T-helper 2 cell treated with Interferon-gamma antibody and Interleukin-4, amounts not matched to agents 100 ng/mL and 5 ng/mL, for 36 hours (primary cell): ENCODE measurements around the gene ANKRD33B. TPM values are rescaled to one million over a fixed set of nuclear protein-coding genes. Genes with fewer than 3 reads are reported as not detected.

Experiments used
- intact Hi-C: fragments of 100-400 bp; cut with micrococcal nuclease; formaldehyde crosslinking; loops from one replicate; pipeline ENCODE4 v1.15.1; 2023
- total RNA-seq: library from RNA; stranded (reverse); gene quantifications from 2 replicates; pipeline ENCODE4 v1.2.3, GENCODE V29; 2022

The ANKRD33B gene
- total RNA-seq, 1 donor from 2014 or later = 5.7 TPM

DNA sequence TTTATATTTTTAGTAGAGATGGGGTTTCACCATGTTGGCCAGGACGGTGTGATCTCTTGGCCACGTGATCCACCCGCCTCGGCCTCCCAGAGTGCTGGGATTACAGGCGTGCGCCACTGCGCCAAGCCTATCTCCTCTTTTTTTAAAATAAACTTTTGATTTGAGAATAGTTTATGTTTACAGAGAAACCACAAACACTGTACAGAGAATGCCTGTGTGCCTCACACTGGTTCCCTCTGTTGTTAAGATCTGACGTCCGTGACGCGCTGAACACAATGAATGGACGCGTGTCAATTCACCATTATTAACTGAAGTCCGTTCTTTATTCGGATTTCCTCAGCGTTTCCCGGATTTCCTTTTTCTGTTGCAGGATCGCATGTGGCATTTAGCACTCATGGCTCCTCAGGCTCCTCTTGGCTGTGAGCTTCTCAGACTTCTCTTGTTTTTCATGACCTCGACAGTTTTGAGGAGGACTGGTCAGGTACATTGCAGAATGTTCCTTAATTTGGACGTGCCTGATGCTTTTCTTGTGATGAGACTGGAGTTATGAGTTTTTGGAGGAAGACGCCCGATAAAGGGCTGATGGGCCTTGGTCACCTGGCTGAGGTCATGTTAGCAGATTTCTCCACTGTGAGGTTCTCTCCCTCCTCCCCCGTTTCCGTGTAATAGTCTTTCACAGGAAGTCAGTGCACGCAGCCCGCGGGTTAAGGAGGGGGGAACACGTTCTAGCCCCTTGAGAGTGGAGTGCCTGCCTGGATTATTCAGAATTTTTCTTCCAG, 69.6 kb downstream of the ANKRD33B start:
- intact Hi-C loops = loop anchor here (2.0 to 10.0 kb wide), 3 partner anchors 36 to 379 kb away; partner anchors contain the start of genes CCT5 and MARCHF6

DNA sequence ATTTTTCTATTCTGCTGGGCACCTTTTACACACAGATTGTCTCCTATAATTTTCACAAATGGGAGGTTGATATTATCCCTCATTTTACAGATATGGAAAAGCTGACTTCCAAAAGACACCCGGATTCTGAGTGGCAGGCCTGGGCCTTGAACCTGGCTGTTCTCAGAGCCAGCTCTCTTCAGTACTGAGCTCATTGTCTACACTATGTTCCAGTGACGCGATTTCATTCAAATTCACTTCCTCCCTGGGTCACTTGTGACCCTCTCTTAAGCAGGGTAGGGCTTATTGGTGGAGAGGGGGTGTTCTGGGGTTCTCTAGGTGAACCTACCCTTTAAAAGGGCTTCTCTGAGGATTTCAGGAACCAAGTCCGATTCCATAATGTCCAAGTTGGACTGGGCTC, 70.2 kb downstream of the ANKRD33B start:
- intact Hi-C loops = loop anchor here (2.0 to 10.0 kb wide), 3 partner anchors 37 to 379 kb away; partner anchors contain the start of genes CCT5 and MARCHF6

DNA sequence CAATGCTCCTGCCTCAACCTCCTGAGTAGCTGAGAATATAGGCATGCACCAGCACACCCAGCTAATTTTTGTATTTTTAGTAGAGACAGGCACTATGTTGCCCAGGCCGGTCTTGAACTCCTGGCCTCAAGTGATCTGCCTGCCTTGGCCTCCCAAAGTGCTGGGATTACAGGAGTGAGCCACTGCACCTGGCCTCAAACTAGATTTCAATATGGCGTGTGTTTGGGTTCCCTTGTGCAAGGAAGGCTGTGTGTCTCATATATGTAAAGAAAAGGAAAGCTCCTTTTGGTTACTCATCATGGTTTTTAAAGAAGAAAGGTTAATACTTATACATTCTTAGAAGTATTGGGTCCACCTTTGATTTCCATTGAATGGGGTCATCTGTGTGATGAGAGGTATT, 70.7 kb downstream of the ANKRD33B start:
- intact Hi-C loops = loop anchor here (2.0 to 10.0 kb wide), 3 partner anchors 37 to 380 kb away; partner anchors contain the start of genes CCT5 and MARCHF6

DNA sequence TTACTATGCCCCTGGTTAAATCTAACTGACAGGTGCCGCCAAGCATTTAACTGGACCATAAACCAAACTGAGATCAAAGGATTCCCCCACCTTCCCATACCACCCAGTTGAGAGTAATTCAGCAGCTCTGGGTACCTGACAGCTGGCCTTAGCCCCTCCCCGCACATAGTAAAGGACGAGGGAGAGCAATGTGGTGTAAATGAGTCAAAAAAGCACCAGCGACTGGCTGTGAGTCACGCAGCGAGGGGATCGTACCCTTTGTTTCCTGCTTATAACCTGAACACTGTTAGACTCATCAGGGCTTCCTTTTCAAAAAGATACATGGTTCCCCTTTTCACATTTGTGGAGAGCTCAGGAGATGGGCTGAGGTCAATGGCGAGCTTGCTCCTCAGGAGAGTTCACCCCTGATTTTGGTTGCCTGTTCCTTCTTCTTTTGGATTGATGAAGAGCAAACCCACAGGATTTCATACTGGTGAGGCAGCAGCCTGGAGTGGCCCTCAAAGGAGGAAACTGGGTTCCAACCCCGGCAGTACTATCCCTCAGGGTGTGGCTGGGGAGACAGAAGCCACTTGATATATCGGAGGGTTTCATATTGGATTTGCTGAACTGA, 71.5 kb downstream of the ANKRD33B start:
- intact Hi-C loops = loop anchor here (1.0 to 10.0 kb wide), 3 partner anchors 126 to 381 kb away; partner anchors contain the start of genes CCT5, DAP and MARCHF6

DNA sequence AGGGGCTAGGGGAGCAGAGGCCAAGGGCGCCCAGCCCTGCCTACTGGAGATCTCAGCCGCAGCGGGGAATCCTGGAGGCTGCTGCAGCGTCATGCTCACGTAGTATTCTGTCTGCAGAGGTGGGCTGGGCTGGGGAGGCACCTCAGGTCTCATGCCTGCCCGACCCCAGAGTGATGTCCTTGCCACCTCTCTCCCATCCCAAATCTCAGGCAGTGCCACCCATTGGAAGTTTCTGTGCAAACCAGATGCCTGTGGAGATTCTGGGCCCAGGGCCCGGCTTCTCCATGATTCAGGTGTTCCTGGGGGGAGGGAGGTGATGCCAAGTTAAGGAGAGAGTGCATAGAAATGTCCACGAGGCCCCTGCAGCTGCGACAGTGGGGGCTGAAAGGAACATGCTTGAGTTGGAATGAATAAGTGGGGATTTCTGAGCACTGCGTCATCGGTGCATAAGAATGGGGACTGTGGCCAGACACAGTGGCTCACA, 72.0 kb downstream of the ANKRD33B start:
- intact Hi-C loops = loop anchor here (1.0 to 10.0 kb wide), 3 partner anchors 125 to 381 kb away; partner anchors contain the start of genes CCT5, DAP and MARCHF6

DNA sequence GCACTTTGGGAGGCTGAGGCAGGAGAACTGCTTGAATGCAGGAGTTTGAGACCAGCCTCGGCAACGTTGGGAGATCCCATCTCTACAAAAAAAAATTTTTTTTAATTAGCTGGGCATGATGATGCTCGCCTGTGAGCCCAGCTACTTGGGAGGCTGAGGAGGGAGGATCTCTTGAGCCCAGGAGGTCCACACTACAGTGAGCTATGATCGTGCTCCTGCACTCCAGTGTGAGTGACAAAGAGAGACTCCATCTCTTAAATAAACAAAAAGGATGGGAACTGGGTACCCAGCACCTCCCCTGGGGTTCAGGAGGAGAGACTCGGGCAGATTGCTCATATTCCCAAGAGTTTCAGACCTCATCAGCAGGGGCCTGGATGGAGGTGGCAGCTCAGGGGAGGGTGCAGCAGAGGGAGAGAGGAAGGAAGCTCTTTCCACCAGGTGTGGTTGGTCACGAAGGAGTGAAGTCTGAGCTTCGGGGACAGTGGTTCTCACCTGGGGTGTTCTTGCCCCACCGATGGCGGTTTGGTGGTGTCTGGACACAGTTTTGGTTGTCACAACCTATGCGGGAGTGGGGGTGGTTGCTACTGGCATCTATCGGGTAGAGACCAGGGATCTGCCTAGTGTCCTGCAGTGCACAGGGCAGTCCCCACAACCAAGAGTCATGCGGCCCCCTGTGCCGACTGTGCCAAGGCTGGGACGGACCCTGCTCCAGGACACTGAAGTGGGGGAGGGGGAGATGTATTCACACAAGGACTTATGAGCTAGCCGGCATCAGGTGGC, 72.7 kb downstream of the ANKRD33B start:
- intact Hi-C loops = loop anchor here (10.0 kb wide), 1 partner anchor 382 kb away; the partner anchor contains the start of gene CCT5

DNA sequence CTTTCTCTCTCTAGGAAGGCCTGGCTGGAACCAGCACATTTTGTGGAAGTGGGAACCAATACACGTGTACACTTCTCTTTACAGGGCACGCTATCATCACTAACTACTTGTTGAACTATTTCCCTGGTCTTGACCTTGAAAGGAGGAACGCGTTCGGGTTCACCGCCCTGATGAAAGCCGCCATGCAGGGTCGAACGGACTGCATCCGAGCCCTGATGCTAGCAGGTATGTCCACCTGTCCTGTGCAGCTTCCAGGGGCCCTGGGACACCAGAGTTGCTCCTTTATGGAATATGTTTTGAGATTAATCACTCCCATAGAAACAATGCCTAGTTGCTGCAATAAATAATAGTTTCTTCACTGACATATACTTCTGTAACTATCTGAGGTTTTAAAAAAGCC, 74.1 kb downstream of the ANKRD33B start:
- intact Hi-C loops = loop anchor here (10.0 kb wide), 1 partner anchor 383 kb away; the partner anchor contains the start of gene CCT5

DNA sequence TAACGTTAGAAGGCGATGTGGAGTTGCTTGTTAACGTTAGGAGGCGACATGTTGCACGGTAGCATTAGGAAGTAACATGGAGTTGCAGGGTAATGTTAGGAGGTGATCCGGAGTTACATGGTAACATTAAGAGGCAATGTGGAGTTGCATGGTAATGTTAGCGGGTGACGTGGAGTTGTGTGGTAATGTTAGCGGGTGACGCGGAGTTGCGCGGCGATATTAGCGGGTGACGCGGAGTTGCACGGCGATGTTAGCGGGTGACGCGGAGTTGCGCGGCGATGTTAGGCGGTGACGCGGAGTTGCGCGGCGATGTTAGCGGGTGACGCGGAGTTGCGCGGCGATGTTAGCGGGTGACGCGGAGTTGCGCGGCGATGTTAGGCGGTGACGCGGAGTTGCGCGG, 74.9 kb downstream of the ANKRD33B start:
- intact Hi-C loops = loop anchor here (10.0 kb wide), 1 partner anchor 384 kb away; the partner anchor contains the start of gene CCT5

DNA sequence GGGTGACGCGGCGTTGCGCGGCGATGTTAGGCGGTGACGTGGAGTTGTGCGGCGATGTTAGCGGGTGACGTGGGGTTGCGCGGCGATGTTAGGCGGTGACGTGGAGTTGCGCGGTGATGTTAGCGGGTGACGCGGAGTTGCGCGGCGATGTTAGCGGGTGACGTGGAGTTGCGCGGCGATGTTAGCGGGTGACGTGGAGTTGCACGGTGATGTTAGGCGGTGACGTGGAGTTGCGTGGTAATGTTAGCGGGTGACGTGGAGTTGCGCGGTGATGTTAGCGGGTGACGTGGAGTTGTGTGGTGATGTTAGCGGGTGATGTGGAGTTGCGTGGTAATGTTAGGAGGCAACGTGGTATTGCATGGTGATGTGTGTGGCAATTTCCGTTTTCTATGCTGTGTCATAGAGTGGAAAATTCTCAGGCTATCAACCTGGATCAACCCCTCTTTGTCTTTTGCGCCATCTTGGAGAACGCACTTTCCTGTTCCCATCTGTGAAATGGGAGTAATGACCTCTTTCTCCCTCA, 76.0 kb downstream of the ANKRD33B start:
- intact Hi-C loops = loop anchor here (10.0 kb wide), 1 partner anchor 385 kb away; the partner anchor contains the start of gene CCT5

DNA sequence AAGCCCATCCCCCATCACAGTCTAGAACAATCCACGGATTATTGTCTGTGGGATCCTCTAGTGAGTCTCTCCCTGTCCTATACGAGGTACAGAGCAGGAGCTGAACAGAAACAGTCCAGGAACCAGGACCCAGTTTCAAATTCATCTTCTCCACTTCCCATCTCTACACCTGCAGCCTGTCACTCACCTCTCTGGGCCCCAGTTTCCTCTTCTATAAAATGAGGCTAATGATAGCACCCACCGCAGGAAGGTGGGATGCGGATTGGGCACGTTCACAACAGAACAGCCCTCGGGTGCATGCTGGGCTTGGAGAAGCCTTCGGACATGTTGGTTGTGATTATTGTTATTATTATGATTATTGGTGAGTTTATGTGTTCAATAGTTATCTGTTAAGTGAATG, 78.5 kb downstream of the ANKRD33B start:
- intact Hi-C loops = no loop called here

DNA sequence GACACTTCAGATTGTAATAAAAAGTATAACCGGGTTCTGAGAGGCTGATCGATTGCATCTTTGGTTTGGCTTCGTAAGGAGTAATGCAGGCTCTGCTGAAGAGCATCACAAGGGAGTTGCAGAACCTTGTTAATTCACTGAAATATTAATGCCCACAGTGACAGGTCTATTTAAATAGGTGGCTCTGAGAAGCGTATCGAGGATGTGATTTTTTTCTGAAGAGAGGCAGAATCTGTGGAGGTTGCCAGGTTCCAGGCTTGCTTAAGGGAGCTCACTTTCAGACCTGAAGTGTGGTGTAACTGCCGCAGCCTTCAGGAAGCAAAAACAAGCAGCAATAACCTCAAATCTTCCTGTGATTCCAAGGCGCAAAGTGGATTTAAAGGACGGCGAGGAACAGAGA, 80.3 kb downstream of the ANKRD33B start:
- intact Hi-C loops = no loop called here

DNA sequence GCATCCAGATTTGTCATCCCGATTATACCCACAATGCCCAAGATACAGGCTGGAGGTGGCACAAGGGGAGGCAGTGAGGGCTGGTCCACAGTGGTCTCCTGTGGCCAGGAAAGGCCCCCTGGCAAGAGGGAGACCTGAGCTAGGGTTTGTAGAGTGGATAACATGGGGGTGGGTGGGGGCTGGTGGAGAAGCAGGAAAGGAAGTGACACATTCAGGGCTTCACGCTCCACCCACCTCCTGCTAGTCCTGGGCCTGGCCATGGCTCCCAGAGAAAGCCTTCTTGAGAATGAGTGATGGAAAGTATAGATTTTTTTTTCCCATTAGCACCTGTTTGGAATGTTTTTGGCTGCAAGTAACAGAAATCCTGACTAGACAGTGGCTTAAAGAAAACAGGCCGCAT, 81.3 kb downstream of the ANKRD33B start:
- intact Hi-C loops = no loop called here

DNA sequence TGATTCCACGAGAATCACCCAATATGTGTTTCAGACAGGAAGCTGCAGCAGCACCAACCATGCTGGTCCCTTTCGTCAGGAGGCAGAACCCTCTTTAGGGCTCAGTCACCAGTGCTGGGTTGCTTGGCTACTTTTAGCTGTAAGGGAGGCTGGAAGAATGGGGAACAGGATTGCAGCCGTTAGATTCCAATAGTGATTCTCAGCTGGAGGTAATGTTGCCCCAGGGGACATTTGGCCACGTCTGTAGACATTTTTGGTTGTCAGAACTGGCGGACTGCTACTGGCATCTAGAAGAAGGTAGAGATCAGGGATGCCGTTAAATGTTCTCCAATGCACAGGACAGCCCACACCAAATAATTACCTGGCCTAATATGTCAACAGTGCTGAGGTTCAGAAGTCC, 81.8 kb downstream of the ANKRD33B start:
- intact Hi-C loops = no loop called here

DNA sequence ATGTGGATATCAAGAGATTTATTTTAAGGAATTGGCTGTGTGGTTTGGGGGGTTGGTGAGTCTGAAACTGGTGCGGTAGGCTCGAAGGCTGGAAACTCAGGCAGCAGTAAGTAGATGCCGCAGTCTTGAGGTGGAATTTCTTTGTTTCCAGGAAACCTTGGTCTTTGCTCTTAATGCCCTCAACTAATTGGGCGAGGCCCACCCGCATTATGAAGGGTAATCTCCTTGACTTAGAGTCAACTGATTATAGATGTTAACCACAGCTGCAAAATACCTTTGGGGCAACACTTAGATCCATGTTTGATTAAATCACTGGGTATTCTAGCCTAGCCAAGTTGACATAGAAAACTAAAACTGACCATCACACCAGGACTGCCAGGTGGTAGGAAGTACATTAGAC, 83.8 kb downstream of the ANKRD33B start:
- intact Hi-C loops = no loop called here

DNA sequence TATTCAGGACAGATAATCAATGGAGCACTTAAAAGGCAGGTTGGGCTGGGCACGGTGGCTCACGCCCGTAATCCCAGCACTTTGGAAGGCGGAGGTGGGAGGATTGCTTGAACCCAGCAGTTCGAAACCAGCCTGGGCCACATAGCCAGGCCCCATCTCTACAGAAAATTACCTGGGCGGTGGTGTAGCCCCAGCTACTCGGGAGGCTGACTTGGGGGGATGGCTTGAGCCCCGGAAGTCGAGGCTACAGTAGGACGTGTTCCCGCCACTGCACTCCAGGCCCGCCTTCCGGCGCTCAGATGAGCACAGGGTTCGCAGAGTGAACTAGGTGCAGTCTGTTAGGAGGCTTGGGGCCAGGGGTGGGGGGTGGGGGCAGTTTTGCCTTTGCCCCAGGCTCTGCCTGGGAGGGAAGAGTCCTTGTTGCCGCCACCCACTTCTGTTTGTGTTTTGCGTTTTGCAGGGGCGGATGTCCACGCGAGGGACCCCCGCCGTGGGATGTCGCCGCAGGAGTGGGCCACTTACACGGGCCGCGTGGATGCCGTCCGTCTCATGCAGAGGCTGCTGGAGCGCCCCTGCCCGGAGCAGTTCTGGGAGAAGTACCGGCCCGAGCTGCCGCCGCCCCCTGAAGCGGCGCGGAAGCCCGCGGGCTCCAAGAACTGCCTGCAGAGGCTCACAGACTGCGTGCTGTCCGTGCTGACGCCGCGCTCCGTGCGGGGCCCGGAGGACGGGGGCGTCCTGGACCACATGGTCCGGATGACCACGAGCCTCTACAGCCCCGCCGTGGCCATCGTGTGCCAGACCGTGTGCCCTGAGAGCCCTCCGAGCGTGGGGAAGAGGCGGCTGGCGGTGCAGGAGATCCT, 85.2 kb downstream of the ANKRD33B start:
- intact Hi-C loops = no loop called here

DNA sequence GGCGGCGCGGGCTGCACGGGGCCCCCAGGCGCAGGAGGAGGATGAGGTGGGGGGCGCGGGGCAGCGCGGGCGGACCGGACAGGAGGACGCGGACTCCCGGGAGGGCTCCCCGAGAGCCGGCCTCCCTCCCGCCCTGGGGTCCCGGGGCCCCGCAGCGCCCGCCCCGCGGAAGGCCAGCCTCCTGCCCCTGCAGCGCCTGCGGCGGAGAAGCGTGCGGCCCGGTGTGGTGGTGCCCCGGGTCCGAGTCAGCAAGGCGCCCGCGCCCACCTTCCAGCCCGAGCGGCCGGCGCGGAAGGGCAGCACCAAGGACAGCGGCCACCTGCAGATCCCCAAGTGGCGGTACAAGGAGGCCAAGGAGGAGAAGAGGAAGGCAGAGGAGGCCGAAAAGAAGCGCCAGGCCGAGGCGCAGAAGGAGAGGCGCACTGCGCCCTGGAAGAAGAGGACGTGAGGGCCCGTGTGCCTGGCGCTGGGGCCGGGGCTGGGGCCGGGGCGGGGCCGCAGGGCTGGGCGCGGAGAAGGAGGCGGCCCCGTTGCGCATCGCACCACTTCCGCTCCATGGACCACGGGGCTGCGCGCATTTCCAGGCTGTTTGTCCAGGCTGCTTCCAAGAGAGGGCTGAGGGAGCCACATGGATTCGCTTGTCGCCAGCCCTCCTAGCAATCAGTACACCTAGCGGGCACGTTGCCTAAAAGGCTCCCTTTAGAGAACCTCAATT, 86.0 kb downstream of the ANKRD33B start:
- intact Hi-C loops = no loop called here

DNA sequence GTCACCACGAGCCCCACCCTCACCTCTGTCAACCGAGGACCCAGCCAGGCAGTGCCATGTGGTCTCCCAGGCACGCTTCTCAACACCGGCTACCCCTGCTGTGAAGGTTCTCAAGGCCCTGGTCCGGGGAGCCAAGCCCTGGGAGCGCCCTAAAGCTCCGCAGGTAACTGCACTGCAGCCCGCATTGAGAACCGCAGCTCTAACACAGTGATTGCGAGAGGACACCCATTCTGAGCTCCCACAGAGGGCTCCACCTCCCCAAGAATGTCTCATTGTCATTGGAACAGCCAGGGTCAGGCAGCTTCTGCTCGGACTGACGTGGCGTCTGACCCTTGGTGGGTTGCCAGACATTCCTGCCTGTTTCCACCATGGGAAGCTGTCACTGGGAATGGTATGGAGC, 88.3 kb downstream of the ANKRD33B start:
- intact Hi-C loops = no loop called here

DNA sequence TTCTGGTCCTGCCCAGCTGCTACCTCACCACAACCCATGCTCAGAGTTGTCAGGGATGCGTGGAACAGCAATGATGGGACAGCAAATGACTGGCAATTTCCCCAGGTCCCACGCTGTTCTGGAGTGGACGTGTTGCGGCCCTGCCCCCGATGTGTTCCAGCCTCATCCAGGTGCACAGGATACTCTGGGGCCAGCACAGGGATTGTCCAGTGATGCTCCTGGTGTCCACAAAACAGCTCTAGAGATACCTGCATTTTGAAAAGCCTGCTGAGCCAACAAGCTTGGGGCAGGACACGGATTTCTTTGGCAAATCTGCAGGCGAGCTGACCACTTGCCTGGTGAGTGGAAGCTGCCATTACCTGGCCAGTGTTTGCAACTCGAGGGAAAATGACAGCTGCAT, 88.7 kb downstream of the ANKRD33B start:
- intact Hi-C loops = no loop called here

DNA sequence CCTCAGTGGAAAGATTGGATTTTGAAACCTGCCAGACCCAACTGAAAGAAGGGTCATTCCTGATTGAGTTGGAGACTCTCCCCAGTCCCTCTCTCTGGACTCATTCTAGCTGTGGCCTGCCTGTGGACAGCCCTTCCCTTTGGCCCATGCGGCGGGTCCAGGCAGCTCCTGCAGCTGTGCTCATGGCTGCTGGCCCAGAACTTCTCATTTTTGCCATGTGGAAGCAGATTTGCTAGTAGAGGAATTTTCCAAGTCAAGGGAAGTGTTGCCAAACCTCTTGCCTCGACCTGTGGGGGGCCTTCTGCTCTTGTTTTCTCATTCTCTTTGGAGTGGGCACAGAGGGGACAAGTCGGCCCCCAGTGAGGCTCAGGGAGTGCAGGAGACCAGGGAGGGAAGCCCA, 89.2 kb downstream of the ANKRD33B start:
- intact Hi-C loops = no loop called here
